CD4-positive, alpha-beta T cell (primary cell): ENCODE results near the gene MGAT5. TPM values are rescaled to one million over a fixed set of nuclear protein-coding genes. Genes with fewer than 3 reads are reported as not detected.

Experiments used
- ATAC-seq: fragments of 200-7000 bp; cut with Tn5 transposase; one replicate; pipeline ENCODE4 v1.10.0; 2022; ENCODE audit warnings: mild to moderate bottlenecking; ENCODE audit not compliant: poor library complexity
- CTCF ChIA-PET: fragments of 350-600 bp; sonication (Branson Sonifier 250); formaldehyde crosslinking; loops from one replicate; lab custom pipeline; 2021; ENCODE audit warnings: antibody characterized with exemption, inconsistent platforms; lab: Charles Lee
- POLR2A ChIA-PET: fragments of 350-600 bp; sonication (Branson Sonifier 250); formaldehyde crosslinking; loops from one replicate; lab custom pipeline; 2021; ENCODE audit warnings: antibody characterized with exemption, inconsistent platforms; lab: Charles Lee
- DNase-seq, 14 experiments: peaks; one replicate each; pipeline ENCODE4 v3.0.0-alpha.2; 2013 to 2020; ENCODE audit warnings: mixed read lengths in 2 of 14
- H3K27ac ChIP-seq, 2 donors: one replicate each; pipeline versions ENCODE4 v1.5.1 to v1.7.0; 2013; ENCODE audit warnings: low read length in 2 of 2, low read depth in 1 of 2, mild to moderate bottlenecking in 1 of 2
- H3K27me3 ChIP-seq, 2 experiments: 1 replicate in 1 of 2; 2 replicates in 1 of 2; pipeline versions ENCODE4 v1.6.1 to v1.7.0; 2013; ENCODE audit warnings: low read length in 2 of 2, control low read depth in 1 of 2, mild to moderate bottlenecking in 1 of 2, moderate library complexity in 1 of 2; ENCODE audit not compliant: insufficient read depth in 2 of 2, control insufficient read depth in 1 of 2
- H3K36me3 ChIP-seq: one replicate; pipeline ENCODE4 v1.6.1; 2013; ENCODE audit warnings: low read length, control low read depth; ENCODE audit not compliant: insufficient read depth
- H3K4me1 ChIP-seq: one replicate; pipeline ENCODE4 v1.6.1; 2013; ENCODE audit warnings: low read length, control low read depth; ENCODE audit not compliant: insufficient read depth
- H3K4me3 ChIP-seq: one replicate; pipeline ENCODE4 v1.5.1; 2013; ENCODE audit warnings: mild to moderate bottlenecking, low read length, moderate library complexity
- H3K9me3 ChIP-seq, 2 experiments: 1 replicate in 1 of 2; 2 replicates in 1 of 2; pipeline versions ENCODE4 v1.6.1 to v1.7.0; 2013; ENCODE audit warnings: low read length in 2 of 2, mild to moderate bottlenecking in 2 of 2, control low read depth in 1 of 2, moderate library complexity in 1 of 2; ENCODE audit not compliant: control insufficient read depth in 1 of 2, insufficient read depth in 1 of 2
- H3K27ac Mint-ChIP-seq: one replicate; pipeline ENCODE4 v1.8.0; 2020; ENCODE audit warnings: mixed read lengths
- H3K27me3 Mint-ChIP-seq: one replicate; pipeline ENCODE4 v1.8.0; 2021; ENCODE audit warnings: mixed read lengths
- H3K36me3 Mint-ChIP-seq: one replicate; pipeline ENCODE4 v1.8.0; 2021; ENCODE audit warnings: low read depth, mixed read lengths
- H3K4me1 Mint-ChIP-seq: one replicate; pipeline ENCODE4 v1.8.0; 2021; ENCODE audit warnings: low read depth, mixed read lengths
- H3K4me3 Mint-ChIP-seq: one replicate; pipeline ENCODE4 v1.8.0; 2020; ENCODE audit warnings: mild to moderate bottlenecking, mixed read lengths
- H3K9me3 Mint-ChIP-seq: one replicate; pipeline ENCODE4 v1.8.0; 2020; ENCODE audit warnings: mixed read lengths
- intact Hi-C, 2 experiments: fragments of 100-400 bp; cut with DNase I in 1 of 2; cut with micrococcal nuclease in 1 of 2; formaldehyde crosslinking; loops; one replicate each; pipeline versions ENCODE4 v1.15.1 to v1.9.0; 2023 to 2025; cut with DNase I, micrococcal nuclease
- total RNA-seq, 174 experiments: library from RNA in 2 of 174; stranded (reverse) in 2 of 174; gene quantifications; one replicate each; pipeline ENCODE4 v1.2.3 and lab custom pipeline; 2021 to 2026
- TF ChIP-seq, protein P1 (sequence below): fragments of 200-600 bp; IDR thresholded peaks from one replicate; pipeline ENCODE4 v1.8.0; 2022; ENCODE audit warnings: antibody characterized with exemption, mild to moderate bottlenecking

Gene MGAT5
- total RNA-seq, 2 experiments from 2014 or later = 77.5 to 77.8 TPM

- TF ChIP-seq, protein P1, sequence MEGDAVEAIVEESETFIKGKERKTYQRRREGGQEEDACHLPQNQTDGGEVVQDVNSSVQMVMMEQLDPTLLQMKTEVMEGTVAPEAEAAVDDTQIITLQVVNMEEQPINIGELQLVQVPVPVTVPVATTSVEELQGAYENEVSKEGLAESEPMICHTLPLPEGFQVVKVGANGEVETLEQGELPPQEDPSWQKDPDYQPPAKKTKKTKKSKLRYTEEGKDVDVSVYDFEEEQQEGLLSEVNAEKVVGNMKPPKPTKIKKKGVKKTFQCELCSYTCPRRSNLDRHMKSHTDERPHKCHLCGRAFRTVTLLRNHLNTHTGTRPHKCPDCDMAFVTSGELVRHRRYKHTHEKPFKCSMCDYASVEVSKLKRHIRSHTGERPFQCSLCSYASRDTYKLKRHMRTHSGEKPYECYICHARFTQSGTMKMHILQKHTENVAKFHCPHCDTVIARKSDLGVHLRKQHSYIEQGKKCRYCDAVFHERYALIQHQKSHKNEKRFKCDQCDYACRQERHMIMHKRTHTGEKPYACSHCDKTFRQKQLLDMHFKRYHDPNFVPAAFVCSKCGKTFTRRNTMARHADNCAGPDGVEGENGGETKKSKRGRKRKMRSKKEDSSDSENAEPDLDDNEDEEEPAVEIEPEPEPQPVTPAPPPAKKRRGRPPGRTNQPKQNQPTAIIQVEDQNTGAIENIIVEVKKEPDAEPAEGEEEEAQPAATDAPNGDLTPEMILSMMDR = no peak
- H3K4me3 Mint-ChIP-seq = no peak overlapping the region
- no peaks in the 10 kb centered on the region for H3K27me3 Mint-ChIP-seq
- intact Hi-C loops = no loop called here
- Histone ChIP-seq H3K4me3 (no peak overlapping the region), H3K27ac (no peak overlapping the region), H3K27me3 (no peaks in the 10 kb centered on the region), H3K36me3 (peaks cover 64% of the 10 kb centered on the region), H3K9me3 (no peaks in the 10 kb centered on the region), H3K4me1 (peaks cover 24% of the 10 kb centered on the region)
- no peaks in the 10 kb centered on the region for H3K9me3 Mint-ChIP-seq
- POLR2A ChIA-PET = no interaction called here
- H3K4me1 Mint-ChIP-seq = peaks cover 51% of the 10 kb centered on the region
- DNase-seq (no peak), ATAC-seq (no peak)
- H3K36me3 Mint-ChIP-seq = peaks cover 82% of the 10 kb centered on the region
- CTCF ChIA-PET = no interaction called here
- no peak overlapping the region for H3K27ac Mint-ChIP-seq
Measured at GRCh38 chr2:134366359-134366758, 112.5 kb downstream of the MGAT5 start.

- CTCF ChIA-PET = no interaction called here
- intact Hi-C loops = no loop called here
- peaks cover 81% of the 10 kb centered on the region for H3K36me3 Mint-ChIP-seq
Measured at GRCh38 chr2:134367213-134367612, 113.3 kb downstream of the MGAT5 start.

GRCh38 chr2:134368009-134368817 lies 114.3 kb downstream of the MGAT5 start:
- no peaks in the 10 kb centered on the region for H3K27me3 ChIP-seq
- no peaks in the 10 kb centered on the region for H3K9me3 Mint-ChIP-seq
- H3K4me3 Mint-ChIP-seq = no peak overlapping the region
- no peaks in the 10 kb centered on the region for H3K9me3 ChIP-seq
- H3K27ac ChIP-seq = no peak overlapping the region
- H3K27ac Mint-ChIP-seq = peak overlapping the region; percentile 78
- POLR2A ChIA-PET = no interaction called here
- H3K36me3 Mint-ChIP-seq = peaks cover 81% of the 10 kb centered on the region
- H3K4me1 ChIP-seq = peaks cover 24% of the 10 kb centered on the region
- TF ChIP-seq, protein P1 = no peak
- H3K27me3 Mint-ChIP-seq = no peaks in the 10 kb centered on the region
- CTCF ChIA-PET = no interaction called here
- H3K4me1 Mint-ChIP-seq = peaks cover 51% of the 10 kb centered on the region
- intact Hi-C loops = no loop called here
- H3K36me3 ChIP-seq = peaks cover 51% of the 10 kb centered on the region
- ATAC-seq (peak; percentile 24), DNase-seq (peak in 6 of 14 experiments; percentile 10 to 19 (median 12))
- H3K4me3 ChIP-seq = no peak overlapping the region

More at GRCh38 chr2:134367213-134367612, 113.3 kb downstream of the MGAT5 start:
- Mint-ChIP-seq H3K9me3 (no peaks in the 10 kb centered on the region), H3K4me1 (peaks cover 51% of the 10 kb centered on the region), H3K27me3 (no peaks in the 10 kb centered on the region), H3K27ac (peak overlapping the region; percentile 78), H3K4me3 (no peak overlapping the region)
- TF ChIP-seq, protein P1 = no peak
- Histone ChIP-seq H3K36me3 (peaks cover 57% of the 10 kb centered on the region), H3K27me3 (no peaks in the 10 kb centered on the region), H3K4me3 (no peak overlapping the region), H3K4me1 (peaks cover 24% of the 10 kb centered on the region), H3K9me3 (no peaks in the 10 kb centered on the region), H3K27ac (no peak overlapping the region)
- ATAC-seq (no peak), DNase-seq (no peak)
- POLR2A ChIA-PET = no interaction called here
